Eye (tissue), 1 donor: ENCODE results near the gene MPDZ.

Source experiments
- DNase-seq: peaks from one replicate; pipeline ENCODE4 v3.0.0-alpha.2; 2015

Gene MPDZ

DNA sequence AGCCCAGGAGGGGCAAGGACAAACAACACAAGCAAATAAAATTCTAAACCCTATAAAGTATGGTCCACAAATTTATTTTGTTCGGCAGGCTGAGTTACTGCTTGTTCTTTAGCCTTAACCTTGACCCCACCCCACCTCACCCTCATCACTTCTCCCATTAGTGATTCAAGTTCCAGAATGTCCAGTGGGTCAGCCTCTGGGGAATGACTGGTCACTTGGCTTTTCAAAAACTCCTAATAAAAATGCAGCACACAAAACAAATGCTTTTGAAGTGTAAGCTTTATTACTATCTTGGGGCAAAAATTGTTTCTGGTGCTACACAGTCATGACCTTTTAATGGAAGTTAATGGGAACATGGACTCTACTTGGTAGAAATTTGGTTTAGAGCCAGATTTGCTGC is 142.1 kb downstream of the MPDZ start:
- DNase-seq: no peak

- no peak for DNase-seq
Observed at GRCh38 chr9:13131991-13132390, 147.5 kb downstream of the MPDZ start.

DNA sequence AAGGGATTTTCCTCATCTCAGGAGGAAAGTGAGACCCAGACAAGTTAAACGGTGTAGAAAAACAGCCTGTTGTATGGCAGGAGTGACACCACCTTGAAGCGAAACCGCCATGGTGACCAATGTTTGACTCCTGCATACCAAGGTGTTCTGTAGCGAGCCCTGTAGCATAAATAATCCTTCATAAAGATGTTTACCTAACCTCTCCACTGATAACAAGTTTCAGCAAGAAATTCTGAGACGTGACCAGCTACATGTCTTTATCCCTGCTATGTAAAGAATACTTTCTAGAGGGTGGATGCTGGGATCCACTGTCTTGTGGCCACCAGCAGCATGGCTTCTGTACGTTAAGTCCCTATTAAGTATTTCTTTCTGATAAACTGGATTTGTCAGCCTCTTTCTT is 148.1 kb downstream of the MPDZ start:
- no peak for DNase-seq

GRCh38 chr9:13128266-13128860 is 151.1 kb downstream of the MPDZ start:
- DNase-seq: no peak

DNA sequence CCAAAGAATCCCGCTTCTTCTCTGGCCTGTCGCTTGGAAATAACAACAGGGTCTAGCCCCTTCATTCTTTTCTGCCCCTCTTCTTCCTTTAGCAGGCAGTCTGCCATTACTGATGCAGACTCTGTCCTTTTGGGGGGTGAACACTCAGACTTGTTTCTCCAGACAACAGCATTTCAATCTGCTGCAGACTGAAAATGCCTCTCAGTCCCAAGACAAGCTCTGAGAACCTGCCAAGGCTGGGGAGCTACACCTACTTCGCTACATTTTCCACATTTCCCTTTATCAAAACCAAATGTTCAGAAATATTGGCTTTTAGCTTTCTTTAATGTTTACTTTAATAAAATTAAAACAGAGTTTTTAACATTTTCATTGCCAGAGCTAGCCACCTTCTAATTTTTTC is 152.4 kb downstream of the MPDZ start:
- peak; percentile 69 for DNase-seq

DNA sequence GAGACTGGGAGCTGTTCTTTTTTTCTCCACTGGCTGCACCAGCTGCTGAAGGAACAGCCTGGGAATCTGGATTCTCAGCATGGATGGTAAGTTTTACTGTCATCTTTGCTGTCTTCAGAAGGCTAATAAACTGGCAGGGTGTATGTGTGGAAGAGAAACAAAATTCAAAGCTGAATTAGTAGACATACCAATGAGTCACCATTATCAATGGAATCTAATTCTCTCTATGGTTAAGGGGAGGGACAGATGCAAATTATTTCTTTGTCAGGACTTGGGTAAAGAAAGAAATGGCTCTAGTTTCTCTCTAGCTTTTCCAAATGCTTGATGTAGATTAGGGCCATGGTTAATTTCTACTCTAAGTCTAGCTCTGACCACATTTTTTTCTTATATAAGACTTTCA is 154.2 kb downstream of the MPDZ start:
- DNase-seq: no peak

GRCh38 chr9:13122756-13123369 is 156.6 kb downstream of the MPDZ start:
- no peak for DNase-seq

DNA sequence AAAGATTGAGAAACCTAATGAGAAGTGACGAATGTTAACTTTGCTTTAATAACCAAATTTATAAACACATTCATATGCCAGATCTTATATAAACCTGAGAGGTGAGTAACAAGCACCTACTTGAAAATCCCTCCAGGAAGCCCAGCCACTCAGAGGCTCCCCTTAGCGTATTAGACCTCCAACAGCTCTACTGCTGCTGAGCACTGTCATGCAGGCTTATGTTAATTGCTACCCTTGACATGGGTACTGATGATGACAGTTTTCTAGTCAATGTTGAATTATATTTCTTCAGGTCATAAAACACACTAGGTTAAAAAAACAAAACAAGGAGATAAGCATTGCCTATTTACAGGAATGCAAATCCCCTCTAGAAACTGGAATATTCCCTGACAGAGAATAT is 161.2 kb downstream of the MPDZ start:
- DNase-seq: no peak

- DNase-seq: no peak
Observed at GRCh38 chr9:13116292-13116691, 163.2 kb downstream of the MPDZ start.

DNA sequence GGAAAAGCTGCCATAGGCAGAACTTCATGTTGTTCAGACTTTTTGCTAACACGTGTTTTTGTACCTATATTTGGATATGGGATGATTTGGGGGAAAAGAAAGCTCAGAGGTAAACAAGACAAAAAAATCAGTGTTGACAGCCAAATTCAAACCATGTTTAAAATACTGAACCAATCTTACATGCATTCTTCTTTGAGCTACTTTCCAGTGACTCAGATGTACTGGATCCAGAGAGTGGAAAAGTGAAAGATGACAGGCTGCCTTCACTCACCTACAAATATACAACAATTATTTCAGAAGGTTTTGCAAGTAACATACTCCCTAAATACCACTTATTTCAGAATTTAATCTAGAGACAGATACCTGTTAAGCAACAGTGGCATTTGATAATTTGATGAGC is 165.7 kb downstream of the MPDZ start:
- DNase-seq: no peak

DNA sequence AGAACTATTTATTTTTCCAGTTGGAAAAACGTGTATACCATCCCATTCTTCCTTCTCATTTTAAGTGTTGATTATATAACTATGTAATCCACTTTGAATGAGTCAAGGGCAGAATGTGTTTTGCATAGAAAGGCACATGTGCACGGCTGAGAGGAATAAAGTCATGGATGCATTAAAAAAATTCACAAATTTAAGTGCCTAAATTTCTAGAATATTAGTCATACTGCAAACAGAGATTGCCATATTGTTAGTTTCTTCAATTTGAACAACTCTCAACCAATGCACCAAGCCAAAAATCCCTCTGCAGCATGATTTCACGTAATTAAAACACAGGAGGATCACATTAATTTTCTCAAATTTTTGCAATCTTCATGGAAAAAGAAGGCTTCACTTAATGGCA is 166.3 kb downstream of the MPDZ start:
- DNase-seq: no peak

GRCh38 chr9:13111778-13112177 is 167.7 kb downstream of the MPDZ start:
- DNase-seq: no peak

DNA sequence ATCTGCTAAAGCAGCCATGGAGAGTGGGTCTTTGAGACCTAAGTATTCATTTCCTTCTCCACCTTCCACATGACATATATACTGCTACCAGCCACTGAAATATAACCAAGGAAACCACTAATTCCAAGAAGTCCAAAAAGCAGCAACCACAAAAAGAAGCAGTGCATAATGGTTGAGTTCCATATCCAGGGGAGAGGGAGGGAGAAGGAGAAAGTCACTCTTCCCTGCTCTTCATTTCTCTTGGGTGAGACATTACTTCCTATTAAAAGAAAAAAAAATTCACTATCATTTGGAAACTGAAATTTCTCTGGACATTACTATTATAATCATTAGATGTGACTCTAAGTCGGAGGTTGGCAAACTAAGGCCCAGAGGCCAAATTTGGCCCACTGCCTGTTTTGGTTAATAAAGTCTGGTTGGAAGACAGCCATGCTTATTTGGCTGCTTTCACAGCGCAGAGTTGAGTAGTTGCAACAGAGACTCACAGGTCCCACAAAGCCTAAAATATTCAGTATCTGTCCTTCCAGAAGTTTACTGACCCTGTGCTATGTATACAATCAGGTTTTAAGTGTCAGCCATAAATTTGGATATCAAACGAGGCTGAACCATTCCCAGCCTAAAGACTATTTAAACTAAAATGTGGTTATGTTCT is 168.6 kb downstream of the MPDZ start:
- no peak for DNase-seq

DNA sequence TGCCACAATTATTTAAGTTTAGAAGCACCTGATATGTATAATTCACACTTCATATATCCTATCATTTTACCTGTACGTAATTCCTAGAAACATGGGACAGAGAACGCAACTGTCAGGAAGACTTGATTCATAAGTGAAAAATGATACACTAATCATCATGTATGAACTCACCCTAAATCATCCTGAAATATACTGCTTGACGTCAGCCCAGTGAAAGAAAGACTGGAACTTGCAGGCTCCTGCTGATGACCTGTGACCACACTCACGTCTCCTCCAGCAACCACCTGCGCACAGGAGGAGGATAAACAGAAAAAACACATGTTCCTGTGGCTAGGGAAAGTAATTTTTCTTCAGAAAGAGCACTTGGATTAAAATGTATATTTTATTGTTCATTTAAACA is 169.7 kb downstream of the MPDZ start:
- DNase-seq: no peak

DNA sequence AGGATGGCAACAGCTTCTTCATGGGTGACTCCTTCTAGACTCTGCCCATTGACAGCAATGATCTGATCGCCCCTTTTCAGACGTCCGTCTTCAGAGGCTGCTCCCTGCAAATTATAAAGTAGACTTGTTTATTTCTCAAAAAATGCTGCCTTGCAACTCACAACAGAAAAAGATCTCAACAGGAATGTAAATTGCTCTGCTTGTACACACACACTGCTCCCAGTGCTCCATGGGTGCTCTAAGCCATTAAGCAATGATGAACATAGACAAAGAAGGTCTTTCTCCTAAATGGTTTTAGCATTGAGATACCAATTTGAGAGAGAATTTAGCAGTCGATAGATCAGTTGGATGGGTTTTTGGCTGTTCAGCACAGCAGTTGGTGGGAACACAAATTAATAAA is 172.5 kb downstream of the MPDZ start:
- DNase-seq: no peak

DNA sequence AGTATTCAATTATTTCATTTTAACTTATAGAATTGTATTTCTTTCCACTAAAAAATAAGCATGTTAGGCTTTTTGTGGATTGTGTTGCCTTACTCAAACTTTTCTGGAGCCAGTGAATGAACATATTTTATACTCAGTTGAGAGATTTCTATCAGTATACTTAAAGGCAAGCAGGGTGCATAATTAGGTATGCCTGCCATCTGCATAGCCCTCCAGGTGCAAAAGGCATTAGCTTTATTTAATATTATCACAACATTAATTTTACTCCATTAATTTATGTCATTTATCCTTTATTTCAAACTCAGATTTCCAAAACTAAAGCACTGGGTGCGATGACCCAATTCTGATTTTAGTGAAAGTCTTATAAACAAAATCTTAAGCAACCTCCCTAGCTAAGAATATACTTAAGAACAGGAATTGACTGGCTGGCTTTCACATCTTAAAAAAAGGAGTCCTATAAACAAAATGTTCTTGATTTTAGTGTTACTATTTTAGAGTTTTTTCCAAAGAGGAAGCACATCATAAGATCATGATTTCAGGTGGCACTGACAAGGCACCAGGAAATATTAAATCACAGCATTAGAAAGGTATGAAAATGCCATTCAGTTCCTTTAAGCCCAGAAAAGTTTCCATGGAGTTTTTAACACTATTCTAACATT is 178.4 kb downstream of the MPDZ start:
- no peak for DNase-seq

GRCh38 chr9:13095056-13095455 is 184.4 kb downstream of the MPDZ start:
- DNase-seq: no peak

- peak; percentile 48 for DNase-seq
Observed at GRCh38 chr9:13090628-13091027, 188.9 kb downstream of the MPDZ start.

DNA sequence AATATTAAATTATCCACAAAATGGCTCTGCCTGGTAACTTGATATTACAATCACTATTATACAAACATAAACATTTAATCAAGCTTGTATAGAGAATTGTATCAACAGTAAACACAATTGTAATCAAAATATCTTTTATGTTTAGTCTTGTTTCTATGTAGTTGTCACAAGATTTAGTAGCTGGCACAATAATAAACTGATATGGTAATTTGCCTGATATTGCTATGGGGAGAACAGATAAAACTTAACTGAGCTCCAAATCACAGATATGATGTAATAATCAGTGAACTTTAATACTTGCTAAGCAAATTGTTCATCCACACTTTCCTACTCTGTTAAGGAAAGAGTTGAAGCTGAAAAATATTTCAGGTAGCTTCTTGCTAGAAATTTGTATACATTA is 189.8 kb downstream of the MPDZ start:
- no peak for DNase-seq

- peak; percentile 89 for DNase-seq
Observed at GRCh38 chr9:13088720-13089427, 190.6 kb downstream of the MPDZ start.

DNA sequence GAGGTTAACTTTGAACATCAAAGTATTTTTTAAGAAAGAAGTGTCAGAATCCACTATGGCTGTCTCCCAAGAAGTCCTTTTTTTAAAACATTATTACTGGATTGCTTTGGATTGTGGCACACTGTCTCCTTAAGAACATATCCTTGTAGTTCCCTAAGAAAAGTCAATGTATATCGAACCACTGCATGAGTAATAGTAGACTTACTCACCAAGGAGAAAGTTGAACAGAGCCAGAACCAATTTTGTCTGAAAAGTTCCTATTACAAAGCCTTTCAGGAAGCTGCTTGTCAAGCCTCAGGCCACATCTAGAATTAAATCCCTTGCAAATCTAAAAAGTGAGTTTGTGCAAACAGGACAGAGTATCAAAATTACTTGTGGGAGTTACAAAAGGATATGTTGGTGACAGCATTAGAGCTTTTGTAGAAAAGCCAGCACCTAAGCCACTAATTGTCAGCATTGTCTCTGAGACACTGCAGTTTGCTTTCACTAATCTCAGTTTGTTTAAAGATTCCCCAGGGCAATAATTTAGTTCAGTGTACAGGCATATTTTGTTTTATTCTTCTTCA is 195.4 kb downstream of the MPDZ start:
- no peak for DNase-seq

- no peak for DNase-seq
Observed at GRCh38 chr9:13083366-13083765, 196.1 kb downstream of the MPDZ start.

GRCh38 chr9:13082796-13083195 is 196.7 kb downstream of the MPDZ start:
- no peak for DNase-seq
